Bronchial epithelial cell (primary cell): ENCODE measurements around the gene DEDD2. TPM values are rescaled to one million over a fixed set of nuclear protein-coding genes. Genes with fewer than 3 reads are reported as not detected.

ENCODE experiments used
- DNase-seq: peaks from one replicate; pipeline ENCODE4 v3.0.0-alpha.2; 2010; ENCODE audit warnings: low read depth
- FAIRE-seq: peaks from 2 replicates; lab custom pipeline; 2011; peaks lifted over from hg19 to GRCh38; lab: Jason Lieb, UNC
- H3K27me3 ChIP-seq: 2 replicates; pipeline ENCODE4 v1.5.1; 2011; ENCODE audit warnings: low read length; ENCODE audit not compliant: control insufficient read depth, insufficient read depth
- H3K36me3 ChIP-seq: 2 replicates; pipeline ENCODE4 v1.5.1; 2011; ENCODE audit warnings: low read length; ENCODE audit not compliant: control insufficient read depth, insufficient read depth
- H3K4me3 ChIP-seq: 2 replicates; pipeline ENCODE4 v1.5.1; 2011; ENCODE audit warnings: mild to moderate bottlenecking, low read depth, low read length, control low read depth
- total RNA-seq: library from RNA; depleted of rRNA; stranded (reverse); fragments of >200 nt; gene quantifications from 2 replicates; pipeline ENCODE4 v1.2.1, GENCODE V29; 2014
- TF ChIP-seq, protein P1 (sequence below): IDR thresholded peaks from 2 replicates; pipeline ENCODE4 v1.5.1; 2011; ENCODE audit warnings: mild to moderate bottlenecking, moderate library complexity, low read length, control low read depth, inconsistent platforms; ENCODE audit not compliant: insufficient read depth, severe bottlenecking

Gene DEDD2
- total RNA-seq, 1 donor from 2014 or later = 28.7 TPM

DNA sequence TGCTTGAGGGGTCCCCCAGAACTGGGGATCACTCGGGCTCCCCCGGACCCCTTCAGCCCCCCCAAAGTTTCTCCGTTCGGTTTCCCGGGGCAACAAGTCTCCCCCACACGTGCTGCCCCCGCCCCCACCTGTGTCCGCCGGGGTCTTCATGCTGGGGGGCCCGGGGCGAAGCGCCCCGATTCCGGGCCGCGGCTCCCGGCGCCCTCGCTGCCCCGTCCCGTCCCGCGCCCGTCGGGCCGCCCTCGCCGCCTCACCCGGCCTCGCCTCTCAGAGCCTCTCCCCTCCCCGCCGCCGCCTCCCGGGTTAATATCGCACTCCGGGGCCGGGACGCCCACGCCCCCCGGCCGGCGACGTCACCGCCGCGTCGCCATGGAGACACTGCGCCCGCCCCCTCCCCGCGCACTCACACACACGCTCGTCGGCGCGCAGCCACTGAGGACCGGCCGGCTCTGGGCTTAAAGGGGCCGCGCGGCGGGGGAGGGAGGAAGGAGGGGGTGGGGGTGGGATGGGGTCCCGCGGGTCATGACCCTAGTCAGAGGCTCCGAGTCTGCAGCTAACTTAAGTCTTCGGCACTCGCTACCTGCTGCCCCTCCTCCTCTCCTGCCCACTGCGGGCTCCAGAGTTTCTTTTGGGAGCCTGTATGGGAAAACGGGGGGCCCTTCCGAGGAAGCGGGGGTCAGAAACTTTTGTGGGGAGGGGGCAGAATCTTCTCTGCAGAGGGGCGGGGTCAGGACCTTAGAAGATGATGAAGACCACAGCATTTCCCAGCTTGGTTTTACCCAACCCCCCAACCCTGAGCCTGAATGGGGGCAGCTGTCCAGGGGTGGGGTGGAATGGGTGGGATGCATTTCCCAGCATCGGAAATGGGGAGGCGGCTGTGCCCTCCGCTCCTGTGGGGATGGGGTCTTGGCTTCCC is 37.6 kb upstream of the DEDD2 start, which contains the start of gene ERF:
Gene ERF (minus strand): TSS at position 279 of the 916 bp plus-strand sequence. CDS start 129 bp downstream, at position 150.
- no peaks in the 10 kb centered on the region for H3K27me3 ChIP-seq
- peaks cover 4% of the 10 kb centered on the region for H3K36me3 ChIP-seq
- TF ChIP-seq, protein P1, sequence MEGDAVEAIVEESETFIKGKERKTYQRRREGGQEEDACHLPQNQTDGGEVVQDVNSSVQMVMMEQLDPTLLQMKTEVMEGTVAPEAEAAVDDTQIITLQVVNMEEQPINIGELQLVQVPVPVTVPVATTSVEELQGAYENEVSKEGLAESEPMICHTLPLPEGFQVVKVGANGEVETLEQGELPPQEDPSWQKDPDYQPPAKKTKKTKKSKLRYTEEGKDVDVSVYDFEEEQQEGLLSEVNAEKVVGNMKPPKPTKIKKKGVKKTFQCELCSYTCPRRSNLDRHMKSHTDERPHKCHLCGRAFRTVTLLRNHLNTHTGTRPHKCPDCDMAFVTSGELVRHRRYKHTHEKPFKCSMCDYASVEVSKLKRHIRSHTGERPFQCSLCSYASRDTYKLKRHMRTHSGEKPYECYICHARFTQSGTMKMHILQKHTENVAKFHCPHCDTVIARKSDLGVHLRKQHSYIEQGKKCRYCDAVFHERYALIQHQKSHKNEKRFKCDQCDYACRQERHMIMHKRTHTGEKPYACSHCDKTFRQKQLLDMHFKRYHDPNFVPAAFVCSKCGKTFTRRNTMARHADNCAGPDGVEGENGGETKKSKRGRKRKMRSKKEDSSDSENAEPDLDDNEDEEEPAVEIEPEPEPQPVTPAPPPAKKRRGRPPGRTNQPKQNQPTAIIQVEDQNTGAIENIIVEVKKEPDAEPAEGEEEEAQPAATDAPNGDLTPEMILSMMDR = no peak
- FAIRE-seq (no peak), DNase-seq (peak; percentile 65)
- H3K4me3 ChIP-seq = peak within 1 kb of the TSS; percentile 76

DNA sequence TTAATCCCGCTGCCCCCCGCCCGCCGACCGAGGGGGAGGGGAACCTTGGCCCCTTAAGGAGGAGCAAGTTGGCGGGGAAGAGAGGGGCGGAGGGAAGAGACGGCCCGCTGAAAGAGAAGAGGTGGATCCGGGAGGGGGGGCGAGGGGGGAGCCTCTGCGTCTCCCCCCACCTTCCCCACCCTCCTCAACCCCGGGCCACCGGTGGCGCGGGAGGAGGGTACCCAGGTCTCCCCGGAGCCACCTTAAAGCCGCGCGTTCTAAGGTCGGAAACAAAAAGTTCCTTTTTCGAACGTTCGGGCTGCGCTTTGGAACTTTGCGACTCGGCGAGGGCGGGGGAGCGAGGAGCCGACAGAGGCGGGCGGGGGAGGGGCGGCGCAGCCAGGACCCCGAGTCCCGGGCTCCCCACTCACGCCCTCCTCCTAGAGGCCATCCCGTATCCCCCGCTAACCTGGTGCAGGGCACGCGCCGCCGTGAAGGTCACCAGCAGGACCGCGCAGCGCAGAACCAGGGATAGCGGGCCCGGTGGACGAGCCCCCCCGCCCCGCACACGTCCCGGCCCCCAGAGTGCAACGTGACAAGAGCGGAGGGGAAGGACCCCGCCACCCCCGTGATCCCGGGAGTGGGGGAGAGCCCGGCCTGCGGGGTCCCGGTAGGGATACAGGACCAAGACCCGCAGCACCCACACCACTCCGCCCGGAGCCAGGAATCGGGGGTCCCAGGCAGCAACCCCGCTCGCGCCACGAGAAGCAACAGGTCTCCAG is 36.8 kb upstream of the DEDD2 start:
- no peaks in the 10 kb centered on the region for H3K27me3 ChIP-seq
- TF ChIP-seq, protein P1 = no peak
- no peak for FAIRE-seq
- peak overlapping the region; percentile 76 for H3K4me3 ChIP-seq
- DNase-seq = no peak
- H3K36me3 ChIP-seq = peaks cover 8% of the 10 kb centered on the region

DNA sequence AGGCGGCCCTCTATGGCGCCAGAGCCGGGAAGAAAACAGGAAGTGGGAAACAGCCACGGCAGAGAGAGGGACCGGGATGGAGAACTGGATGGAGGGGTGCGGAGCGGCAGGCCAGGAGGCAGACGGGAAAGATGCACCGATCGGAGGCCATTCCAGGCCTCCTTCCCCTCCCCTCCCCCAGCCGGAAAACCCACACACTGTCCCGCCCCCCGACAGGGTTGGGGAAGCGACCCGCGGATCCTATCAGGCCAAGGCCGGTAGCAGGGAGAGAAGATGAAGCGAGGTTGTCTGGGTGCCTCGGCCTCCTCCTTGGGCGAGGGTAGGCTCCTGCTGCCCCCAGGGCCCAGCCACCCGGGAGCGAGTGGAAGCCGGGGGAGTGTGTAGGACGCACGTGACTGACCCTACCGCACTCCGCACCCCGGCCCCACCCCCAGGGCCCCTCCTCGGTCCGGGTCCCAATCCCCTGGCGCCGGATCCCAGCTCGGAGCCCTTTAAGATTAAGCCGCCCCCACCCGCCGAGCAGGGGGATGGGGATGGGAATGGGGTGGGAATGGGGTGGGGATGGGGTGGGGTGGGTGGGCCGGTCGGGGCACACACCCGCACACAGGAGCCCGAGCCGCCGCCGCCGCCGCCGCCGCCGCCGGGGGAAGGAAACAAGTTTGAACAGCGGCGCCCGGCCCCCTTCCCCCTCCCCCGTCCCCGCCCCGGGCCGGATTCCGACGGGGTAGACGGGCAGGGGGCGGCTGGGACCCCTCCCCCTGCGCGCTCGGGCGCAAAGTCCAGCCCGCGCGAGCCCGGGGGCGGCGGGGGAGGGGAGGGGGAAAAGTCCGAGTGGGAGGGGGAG is 36.0 kb upstream of the DEDD2 start:
- TF ChIP-seq, protein P1 = no peak
- DNase-seq (no peak), FAIRE-seq (no peak)
- no peaks in the 10 kb centered on the region for H3K27me3 ChIP-seq
- H3K4me3 ChIP-seq = peak overlapping the region; percentile 76
- peaks cover 13% of the 10 kb centered on the region for H3K36me3 ChIP-seq

DNA sequence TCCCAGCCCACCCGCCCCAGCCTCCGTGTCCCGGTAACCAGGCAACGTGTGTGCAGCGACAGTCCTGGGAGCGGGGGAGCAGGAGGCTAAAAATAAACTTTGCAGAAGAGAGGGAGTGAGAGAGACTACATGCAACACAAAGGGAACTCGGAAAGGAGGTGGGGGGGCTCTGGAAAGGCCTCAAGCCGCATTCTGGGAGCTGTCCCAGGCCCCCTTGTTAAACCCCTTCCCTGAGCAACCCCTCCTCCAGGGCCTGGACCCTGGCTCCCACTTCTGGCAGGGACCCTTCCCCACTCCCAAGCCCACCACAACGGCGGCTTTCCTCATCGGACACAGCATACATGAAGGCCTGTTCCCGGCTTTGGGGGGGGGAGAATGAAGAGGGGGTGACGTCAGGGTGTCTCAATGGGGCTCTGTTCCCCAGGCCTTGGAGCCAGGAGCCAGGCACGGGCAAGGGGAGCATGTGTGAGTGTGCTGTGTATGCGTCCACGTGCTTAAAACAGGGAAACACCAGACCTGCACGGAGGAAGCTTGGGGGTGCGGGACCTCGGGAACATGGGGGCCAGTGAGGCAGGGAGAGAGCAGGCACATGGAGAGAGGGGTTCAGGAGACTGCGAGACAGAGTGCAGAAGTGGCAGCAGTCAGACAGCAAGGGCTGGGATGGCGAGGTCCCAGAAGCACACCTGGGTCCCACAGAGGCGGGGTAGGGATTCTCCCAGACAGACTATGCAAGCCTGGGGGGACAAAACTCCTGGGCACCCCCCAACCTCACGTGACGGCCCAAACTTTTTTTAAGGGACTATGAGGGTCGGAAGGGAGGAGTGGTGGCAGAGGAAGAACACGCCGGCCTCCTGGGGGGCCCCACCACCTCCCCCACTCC is 35.1 kb upstream of the DEDD2 start:
- TF ChIP-seq, protein P1 = no peak
- FAIRE-seq = no peak
- no peaks in the 10 kb centered on the region for H3K27me3 ChIP-seq

More for the DNA sequence above, 35.1 kb upstream of the DEDD2 start:
- Histone ChIP-seq H3K4me3 (peak overlapping the region; percentile 76), H3K36me3 (peaks cover 14% of the 10 kb centered on the region)
- peak; percentile 43 for DNase-seq
